CD4-positive, alpha-beta T cell treated with Interleukin-4 for 1 hour (primary cell): ENCODE measurements around the gene C2CD2L.
"Not testable (repeated sequence)": the region's sequence is repeated elsewhere in the genome, so short reads cannot be mapped to it uniquely, and the experiment has no call there.

ENCODE experiments used
- DNase-seq, 2 donors: peaks; one replicate each; pipeline ENCODE4 v3.0.0-alpha.2; 2020 to 2022

The C2CD2L gene

GRCh38 chr11:119093942-119094815 is 13.0 kb upstream of the C2CD2L start:
- DNase-seq: peak; percentile 28 to 33

GRCh38 chr11:119094816-119095065 is 12.4 kb upstream of the C2CD2L start:
- DNase-seq: peak; percentile 71 to 77

- DNase-seq: peak; percentile 100
Observed at GRCh38 chr11:119095066-119095880, 11.9 kb upstream of the C2CD2L start.

GRCh38 chr11:119099711-119100110 is 7.4 kb upstream of the C2CD2L start:
- DNase-seq: no peak

- no peak for DNase-seq
Observed at GRCh38 chr11:119100246-119100970, 6.7 kb upstream of the C2CD2L start.

- DNase-seq: no peak
Observed at GRCh38 chr11:119100994-119101758, 6.0 kb upstream of the C2CD2L start.

- peak; percentile 86 to 90 for DNase-seq
Observed at GRCh38 chr11:119101759-119102423, 5.3 kb upstream of the C2CD2L start, which contains the start of gene DPAGT1. TSS of gene DPAGT1 (minus strand) at chr11:119101853. CDS start at chr11:119101655, 198 bp downstream.

- DNase-seq: not testable (repeated sequence)
Observed at GRCh38 chr11:119103161-119103664, 3.9 kb upstream of the C2CD2L start.

GRCh38 chr11:119103793-119104192 is 3.4 kb upstream of the C2CD2L start:
- DNase-seq: no peak

- DNase-seq: no peak
Observed at GRCh38 chr11:119107538-119108145, 498 bp downstream of the C2CD2L start.

- peak; percentile 36 to 37 for DNase-seq
Observed at GRCh38 chr11:119108146-119108856, 1.2 kb downstream of the C2CD2L start.

GRCh38 chr11:119108857-119109221 is 1.7 kb downstream of the C2CD2L start:
- no peak for DNase-seq

- no peak for DNase-seq
Observed at GRCh38 chr11:119109843-119110242, 2.7 kb downstream of the C2CD2L start.

- DNase-seq: no peak
Observed at GRCh38 chr11:119110439-119110838, 3.3 kb downstream of the C2CD2L start.

- no peak for DNase-seq
Observed at GRCh38 chr11:119111361-119111925, 4.3 kb downstream of the C2CD2L start.

GRCh38 chr11:119112314-119113020 is 5.3 kb downstream of the C2CD2L start:
- DNase-seq: no peak

GRCh38 chr11:119113716-119114115 is 6.6 kb downstream of the C2CD2L start:
- no peak for DNase-seq

GRCh38 chr11:119114351-119114750 is 7.2 kb downstream of the C2CD2L start:
- no peak for DNase-seq

- peak; percentile 49 to 52 for DNase-seq
Observed at GRCh38 chr11:119115484-119116234, 8.5 kb downstream of the C2CD2L start.
